ENCODE data around the gene SH3TC1.

- TF ChIP-seq POLR2A (IDR thresholded peaks at IDR 0.05; ENCODE audit: low read length) (no peak), MYC (IDR thresholded peaks at IDR 0.05; ENCODE audit: borderline replicate concordance, low read length) (no peak), REST (IDR thresholded peaks at IDR 0.05) (no peak), CEBPB (IDR thresholded peaks at IDR 0.05) (no peak), SREBF2 (IDR thresholded peaks at IDR 0.05) (no peak), ELK1 (IDR thresholded peaks at IDR 0.05; ENCODE audit: low read depth, low read length) (no peak), RCOR1 (IDR thresholded peaks at IDR 0.05; ENCODE audit: low read depth, low read length) (no peak), HMGXB4 (CRISPR knock-in tag; IDR thresholded peaks at IDR 0.05; ENCODE audit: borderline replicate concordance) (no peak), SMC3 (IDR thresholded peaks at IDR 0.05) (no peak), CHD2 (IDR thresholded peaks at IDR 0.05; ENCODE audit: low read length, partially characterized antibody) (no peak), FOSL2 (IDR thresholded peaks at IDR 0.05) (no peak), FOSL2 (CRISPR knock-in tag; IDR thresholded peaks at IDR 0.05) (no peak)
- TF ChIP-seq, protein P1, sequence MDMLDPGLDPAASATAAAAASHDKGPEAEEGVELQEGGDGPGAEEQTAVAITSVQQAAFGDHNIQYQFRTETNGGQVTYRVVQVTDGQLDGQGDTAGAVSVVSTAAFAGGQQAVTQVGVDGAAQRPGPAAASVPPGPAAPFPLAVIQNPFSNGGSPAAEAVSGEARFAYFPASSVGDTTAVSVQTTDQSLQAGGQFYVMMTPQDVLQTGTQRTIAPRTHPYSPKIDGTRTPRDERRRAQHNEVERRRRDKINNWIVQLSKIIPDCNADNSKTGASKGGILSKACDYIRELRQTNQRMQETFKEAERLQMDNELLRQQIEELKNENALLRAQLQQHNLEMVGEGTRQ (IDR thresholded peaks at IDR 0.05), result no peak
- TF ChIP-seq, protein P2, sequence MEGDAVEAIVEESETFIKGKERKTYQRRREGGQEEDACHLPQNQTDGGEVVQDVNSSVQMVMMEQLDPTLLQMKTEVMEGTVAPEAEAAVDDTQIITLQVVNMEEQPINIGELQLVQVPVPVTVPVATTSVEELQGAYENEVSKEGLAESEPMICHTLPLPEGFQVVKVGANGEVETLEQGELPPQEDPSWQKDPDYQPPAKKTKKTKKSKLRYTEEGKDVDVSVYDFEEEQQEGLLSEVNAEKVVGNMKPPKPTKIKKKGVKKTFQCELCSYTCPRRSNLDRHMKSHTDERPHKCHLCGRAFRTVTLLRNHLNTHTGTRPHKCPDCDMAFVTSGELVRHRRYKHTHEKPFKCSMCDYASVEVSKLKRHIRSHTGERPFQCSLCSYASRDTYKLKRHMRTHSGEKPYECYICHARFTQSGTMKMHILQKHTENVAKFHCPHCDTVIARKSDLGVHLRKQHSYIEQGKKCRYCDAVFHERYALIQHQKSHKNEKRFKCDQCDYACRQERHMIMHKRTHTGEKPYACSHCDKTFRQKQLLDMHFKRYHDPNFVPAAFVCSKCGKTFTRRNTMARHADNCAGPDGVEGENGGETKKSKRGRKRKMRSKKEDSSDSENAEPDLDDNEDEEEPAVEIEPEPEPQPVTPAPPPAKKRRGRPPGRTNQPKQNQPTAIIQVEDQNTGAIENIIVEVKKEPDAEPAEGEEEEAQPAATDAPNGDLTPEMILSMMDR (IDR thresholded peaks at IDR 0.05), result no peak
These were observed 25.4 kb upstream of the SH3TC1 start for GRCh38 chr4:8173492-8174242.
